Panc1 (cell line): ENCODE measurements around the gene KCNIP4. TPM values are rescaled to one million over a fixed set of nuclear protein-coding genes. Genes with fewer than 3 reads are reported as not detected.

ENCODE experiments used
- ATAC-seq: fragments of 200-7000 bp; cut with Tn5 transposase; 2 replicates; pipeline ENCODE4 v1.9.1; 2020; ENCODE audit warnings: mild to moderate bottlenecking, moderate library complexity
- BruUV-seq: library from RNA; stranded (reverse); fragments of 400-500 nt; replicated peaks from 2 replicates; lab custom pipeline; 2021; lab: Mats Ljungman, UMichigan
- CTCF ChIA-PET: fragments of 300-600 bp; sonication (Branson Sonifier 250); formaldehyde crosslinking; loops from one replicate; lab custom pipeline; 2022; ENCODE audit warnings: antibody characterized with exemption; lab: Charles Lee
- POLR2A ChIA-PET: fragments of 300-600 bp; sonication (Branson Sonifier 250); formaldehyde crosslinking; loops from one replicate; lab custom pipeline; 2022; ENCODE audit warnings: antibody characterized with exemption; lab: Charles Lee
- DNase-seq: peaks from one replicate; pipeline ENCODE4 v3.0.0-alpha.2; 2010; ENCODE audit warnings: low read depth, low spot score
- H3K27ac ChIP-seq: 2 replicates; pipeline ENCODE4 v1.5.1; 2011; ENCODE audit warnings: mild to moderate bottlenecking, low read length, inconsistent platforms
- H3K27me3 ChIP-seq: fragments of 200-500 bp; sonication (Bioruptor generic); 2 replicates; pipeline ENCODE4 v1.6.0; 2014; ENCODE audit warnings: low read length, inconsistent platforms; ENCODE audit not compliant: control insufficient read depth, insufficient read depth
- H3K36me3 ChIP-seq: fragments of 200-500 bp; sonication (Bioruptor generic); 2 replicates; pipeline ENCODE4 v1.5.1; 2014; ENCODE audit warnings: inconsistent platforms, mild to moderate bottlenecking, low read length, moderate library complexity; ENCODE audit not compliant: control insufficient read depth, insufficient read depth
- H3K4me1 ChIP-seq: 2 replicates; pipeline ENCODE4 v1.5.1; 2011; ENCODE audit warnings: inconsistent platforms, mild to moderate bottlenecking, low read length, moderate library complexity; ENCODE audit not compliant: control insufficient read depth, insufficient read depth
- H3K4me3 ChIP-seq, 2 experiments: 2 replicates each; pipeline ENCODE4 v1.5.1; 2011 to 2012; ENCODE audit warnings: low read depth in 2 of 2, low read length in 2 of 2, mild to moderate bottlenecking in 2 of 2, inconsistent platforms in 1 of 2, moderate library complexity in 1 of 2
- H3K9me3 ChIP-seq: fragments of 200-500 bp; sonication (Bioruptor generic); 2 replicates; pipeline ENCODE4 v1.5.1; 2014; ENCODE audit warnings: low read depth, mild to moderate bottlenecking, inconsistent platforms, low read length, moderate library complexity; ENCODE audit not compliant: control insufficient read depth, insufficient read depth
- POLR2AphosphoS5 ChIP-seq: IDR thresholded peaks from 2 replicates; pipeline ENCODE4 v1.6.1; 2012; ENCODE audit warnings: mild to moderate bottlenecking, low read depth, low read length, moderate library complexity
- SIN3A ChIP-seq: IDR thresholded peaks from 2 replicates; pipeline ENCODE4 v1.6.1; 2012; ENCODE audit warnings: low read depth, mild to moderate bottlenecking, low read length, moderate library complexity, borderline replicate concordance; ENCODE audit not compliant: insufficient read depth
- TCF7L2 ChIP-seq: IDR thresholded peaks from 2 replicates; pipeline ENCODE4 v1.6.1; 2011; ENCODE audit warnings: mild to moderate bottlenecking, low read depth, low read length, inconsistent platforms
- in situ Hi-C: cut with HindIII; loops from 2 replicates; pipeline ENCODE4 v1.10.0; 2016; ENCODE audit warnings: low sequenced_read_pairs, low pct_unique_long_range_greater_than_20kb
- intact Hi-C: fragments of 100-400 bp; cut with micrococcal nuclease; formaldehyde crosslinking; loops from one replicate; pipeline ENCODE4 v1.10.0; 2022; ENCODE audit not compliant: unreplicated experiment
- total RNA-seq: library from RNA; stranded (reverse); gene quantifications from one replicate; pipeline ENCODE4 v1.2.1, GENCODE V29; 2021; ENCODE audit not compliant: unreplicated experiment
- TF ChIP-seq, protein P1 (sequence below): fragments of 450-650 bp; IDR thresholded peaks from 2 replicates; pipeline ENCODE4 v1.5.1; 2017; ENCODE audit warnings: mild to moderate bottlenecking
- TF ChIP-seq, protein P2 (sequence below), 2 experiments: IDR thresholded peaks; 2 replicates each; pipeline ENCODE4 v1.6.1; 2011 to 2012; ENCODE audit warnings: low read depth in 2 of 2, control low read depth in 1 of 2, low read length in 1 of 2, mild to moderate bottlenecking in 1 of 2, moderate library complexity in 1 of 2; ENCODE audit not compliant: insufficient read depth in 1 of 2

The KCNIP4 gene
- total RNA-seq, 1 experiment from 2014 or later = not detected

DNA sequence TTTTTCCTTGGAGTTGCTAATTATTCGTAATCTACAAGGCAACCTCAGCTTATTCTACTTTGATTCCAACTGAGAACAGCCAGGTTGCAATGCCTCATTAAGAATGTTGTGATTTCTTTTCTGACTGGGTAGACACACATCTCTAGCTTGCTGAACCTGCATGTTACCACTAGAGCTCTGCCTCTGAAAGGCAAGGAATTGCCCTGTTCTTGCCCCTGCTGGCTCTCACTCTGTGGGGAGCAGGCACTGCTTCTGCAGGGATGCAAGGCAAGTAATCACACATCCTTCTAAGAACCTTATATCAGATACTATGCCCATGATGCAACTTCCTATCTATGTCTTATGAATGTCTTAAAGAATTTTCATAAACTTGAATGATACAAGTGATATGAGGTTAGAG lies 745.2 kb downstream of the KCNIP4 start:
- Histone ChIP-seq H3K4me1 (no peaks in the 10 kb centered on the region), H3K27ac (no peak overlapping the region), H3K9me3 (no peaks in the 10 kb centered on the region), H3K36me3 (no peaks in the 10 kb centered on the region), H3K4me3 (no peak overlapping the region), H3K27me3 (no peaks in the 10 kb centered on the region)
- CTCF ChIA-PET = no interaction called here
- BruUV-seq = no TSS peak
- DNase-seq (no peak), ATAC-seq (no peak)
- intact Hi-C loops (no loop called here), in situ Hi-C loops (no loop called here)
- TF ChIP-seq, protein P1, sequence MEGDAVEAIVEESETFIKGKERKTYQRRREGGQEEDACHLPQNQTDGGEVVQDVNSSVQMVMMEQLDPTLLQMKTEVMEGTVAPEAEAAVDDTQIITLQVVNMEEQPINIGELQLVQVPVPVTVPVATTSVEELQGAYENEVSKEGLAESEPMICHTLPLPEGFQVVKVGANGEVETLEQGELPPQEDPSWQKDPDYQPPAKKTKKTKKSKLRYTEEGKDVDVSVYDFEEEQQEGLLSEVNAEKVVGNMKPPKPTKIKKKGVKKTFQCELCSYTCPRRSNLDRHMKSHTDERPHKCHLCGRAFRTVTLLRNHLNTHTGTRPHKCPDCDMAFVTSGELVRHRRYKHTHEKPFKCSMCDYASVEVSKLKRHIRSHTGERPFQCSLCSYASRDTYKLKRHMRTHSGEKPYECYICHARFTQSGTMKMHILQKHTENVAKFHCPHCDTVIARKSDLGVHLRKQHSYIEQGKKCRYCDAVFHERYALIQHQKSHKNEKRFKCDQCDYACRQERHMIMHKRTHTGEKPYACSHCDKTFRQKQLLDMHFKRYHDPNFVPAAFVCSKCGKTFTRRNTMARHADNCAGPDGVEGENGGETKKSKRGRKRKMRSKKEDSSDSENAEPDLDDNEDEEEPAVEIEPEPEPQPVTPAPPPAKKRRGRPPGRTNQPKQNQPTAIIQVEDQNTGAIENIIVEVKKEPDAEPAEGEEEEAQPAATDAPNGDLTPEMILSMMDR = no peak
- no peak for TF ChIP-seq POLR2AphosphoS5
- no peak for TF ChIP-seq TCF7L2
- TF ChIP-seq SIN3A = no peak
- TF ChIP-seq, protein P2, sequence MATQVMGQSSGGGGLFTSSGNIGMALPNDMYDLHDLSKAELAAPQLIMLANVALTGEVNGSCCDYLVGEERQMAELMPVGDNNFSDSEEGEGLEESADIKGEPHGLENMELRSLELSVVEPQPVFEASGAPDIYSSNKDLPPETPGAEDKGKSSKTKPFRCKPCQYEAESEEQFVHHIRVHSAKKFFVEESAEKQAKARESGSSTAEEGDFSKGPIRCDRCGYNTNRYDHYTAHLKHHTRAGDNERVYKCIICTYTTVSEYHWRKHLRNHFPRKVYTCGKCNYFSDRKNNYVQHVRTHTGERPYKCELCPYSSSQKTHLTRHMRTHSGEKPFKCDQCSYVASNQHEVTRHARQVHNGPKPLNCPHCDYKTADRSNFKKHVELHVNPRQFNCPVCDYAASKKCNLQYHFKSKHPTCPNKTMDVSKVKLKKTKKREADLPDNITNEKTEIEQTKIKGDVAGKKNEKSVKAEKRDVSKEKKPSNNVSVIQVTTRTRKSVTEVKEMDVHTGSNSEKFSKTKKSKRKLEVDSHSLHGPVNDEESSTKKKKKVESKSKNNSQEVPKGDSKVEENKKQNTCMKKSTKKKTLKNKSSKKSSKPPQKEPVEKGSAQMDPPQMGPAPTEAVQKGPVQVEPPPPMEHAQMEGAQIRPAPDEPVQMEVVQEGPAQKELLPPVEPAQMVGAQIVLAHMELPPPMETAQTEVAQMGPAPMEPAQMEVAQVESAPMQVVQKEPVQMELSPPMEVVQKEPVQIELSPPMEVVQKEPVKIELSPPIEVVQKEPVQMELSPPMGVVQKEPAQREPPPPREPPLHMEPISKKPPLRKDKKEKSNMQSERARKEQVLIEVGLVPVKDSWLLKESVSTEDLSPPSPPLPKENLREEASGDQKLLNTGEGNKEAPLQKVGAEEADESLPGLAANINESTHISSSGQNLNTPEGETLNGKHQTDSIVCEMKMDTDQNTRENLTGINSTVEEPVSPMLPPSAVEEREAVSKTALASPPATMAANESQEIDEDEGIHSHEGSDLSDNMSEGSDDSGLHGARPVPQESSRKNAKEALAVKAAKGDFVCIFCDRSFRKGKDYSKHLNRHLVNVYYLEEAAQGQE (IDR thresholded peaks at IDR 0.05; ENCODE audit: insufficient read depth in 1 of 2, low read depth in 2 of 2, low read length in 1 of 2) = no peak
- POLR2A ChIA-PET = no interaction called here

DNA sequence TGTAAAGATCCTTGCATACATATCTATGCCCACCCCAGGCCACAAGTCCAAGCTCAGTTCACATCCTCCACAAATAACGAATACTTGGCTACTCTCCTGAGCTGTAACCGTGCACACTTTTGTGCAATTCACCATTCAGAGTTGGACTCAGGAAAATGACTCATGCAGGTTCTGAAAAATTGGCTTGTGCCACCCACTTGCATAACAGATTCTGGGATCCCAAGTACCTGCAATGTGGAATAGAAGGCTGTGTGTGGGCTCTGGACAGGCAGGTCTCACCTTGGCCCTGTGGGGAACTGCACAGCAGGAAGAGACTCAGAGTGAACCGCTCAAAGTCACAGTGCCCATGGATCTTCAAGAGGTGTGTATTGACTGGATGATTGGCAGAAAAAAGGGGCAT lies 745.6 kb downstream of the KCNIP4 start:
- H3K36me3 ChIP-seq = no peaks in the 10 kb centered on the region
- ChIA-PET POLR2A (no interaction called here), CTCF (no interaction called here)
- in situ Hi-C loops = no loop called here
- no peak for DNase-seq
- no peaks in the 10 kb centered on the region for H3K9me3 ChIP-seq
- no peaks in the 10 kb centered on the region for H3K4me1 ChIP-seq
- TF ChIP-seq TCF7L2 = no peak
- TF ChIP-seq, protein P1 = no peak
- TF ChIP-seq SIN3A = no peak
- TF ChIP-seq, protein P2 (IDR thresholded peaks at IDR 0.05; ENCODE audit: insufficient read depth in 1 of 2, low read depth in 2 of 2, low read length in 1 of 2) = no peak
- no peak for TF ChIP-seq POLR2AphosphoS5
- intact Hi-C loops = no loop called here
- no TSS peak for BruUV-seq
- H3K27me3 ChIP-seq = no peaks in the 10 kb centered on the region
- no peak overlapping the region for H3K27ac ChIP-seq
- ATAC-seq = no peak
- H3K4me3 ChIP-seq = no peak overlapping the region
